Right lobe of liver (tissue), 4 donors: ENCODE results near the gene B3GAT1.

ENCODE experiments used
- CTCF ChIP-seq, 4 donors: fragments of 200-600 bp in 3 of 4; fragments of 450-650 bp in 1 of 4; IDR thresholded peaks; one replicate each; pipeline versions ENCODE4 v1.5.1 to v1.8.0; 2016 to 2022; ENCODE audit warnings: antibody characterized with exemption in 4 of 4, mild to moderate bottlenecking in 2 of 4
- POLR2A ChIP-seq: fragments of 450-650 bp; IDR thresholded peaks from one replicate; pipeline ENCODE4 v1.6.1; 2017; ENCODE audit warnings: antibody characterized with exemption, mild to moderate bottlenecking
- donor health status: DM: no; HTN: no; CAD: no.
- donor health status: DM: no; HTN: no; CAD: no.
- donor health status: DM: no; HTN: yes; CAD: no.

DNA sequence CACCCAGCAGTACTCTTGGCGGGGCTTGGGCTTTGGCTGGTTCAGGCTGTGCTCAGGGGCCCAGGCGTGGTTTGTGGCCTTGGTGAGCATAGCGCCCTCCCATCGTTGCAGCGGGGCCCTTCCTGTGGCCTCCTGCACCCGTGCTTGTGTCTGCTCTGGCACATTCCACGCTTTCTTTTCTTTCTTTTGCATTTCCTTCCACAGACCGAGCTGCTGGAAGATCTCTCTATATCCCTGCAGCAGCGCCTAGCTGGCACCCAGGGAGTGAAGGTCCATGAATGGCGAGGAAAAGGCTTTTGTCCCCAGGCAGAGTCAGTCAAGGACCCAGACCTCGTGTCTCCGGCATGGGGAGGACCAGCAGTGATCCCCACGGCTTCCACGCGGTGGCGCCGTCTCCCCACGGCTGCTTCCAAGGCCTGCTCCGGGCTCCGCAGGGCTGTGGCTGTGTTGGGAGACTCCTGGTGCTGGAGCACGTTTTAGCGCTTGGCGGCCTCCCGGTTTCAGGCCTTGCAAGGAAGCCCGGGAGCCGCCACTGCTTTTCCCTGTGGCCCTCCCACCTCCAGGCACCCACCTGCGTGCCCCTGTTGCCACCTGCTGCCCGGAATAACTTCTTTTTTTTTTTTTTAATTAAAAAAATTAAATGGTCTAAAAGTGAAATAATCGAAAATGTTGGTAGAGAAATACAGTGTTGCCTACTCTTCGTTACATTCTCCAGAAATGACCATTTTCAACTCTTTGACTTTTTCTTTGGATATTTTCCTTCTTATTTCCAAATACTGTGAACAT is 51.8 kb downstream of the B3GAT1 start:
- TF ChIP-seq CTCF (IDR thresholded peaks at IDR 0.05) (peak; percentile 92 to 94 (median 93)), POLR2A (no peak)
